HG02943 (cell line): ENCODE results near the gene C15orf62.

Source experiments
- ATAC-seq: cut with Tn5 transposase; IDR thresholded peaks from one replicate; pipeline ENCODE4 v1.9.1; 2021; ENCODE audit warnings: mild to moderate bottlenecking, low read depth, moderate library complexity; ENCODE audit not compliant: unreplicated experiment

The C15orf62 gene

DNA sequence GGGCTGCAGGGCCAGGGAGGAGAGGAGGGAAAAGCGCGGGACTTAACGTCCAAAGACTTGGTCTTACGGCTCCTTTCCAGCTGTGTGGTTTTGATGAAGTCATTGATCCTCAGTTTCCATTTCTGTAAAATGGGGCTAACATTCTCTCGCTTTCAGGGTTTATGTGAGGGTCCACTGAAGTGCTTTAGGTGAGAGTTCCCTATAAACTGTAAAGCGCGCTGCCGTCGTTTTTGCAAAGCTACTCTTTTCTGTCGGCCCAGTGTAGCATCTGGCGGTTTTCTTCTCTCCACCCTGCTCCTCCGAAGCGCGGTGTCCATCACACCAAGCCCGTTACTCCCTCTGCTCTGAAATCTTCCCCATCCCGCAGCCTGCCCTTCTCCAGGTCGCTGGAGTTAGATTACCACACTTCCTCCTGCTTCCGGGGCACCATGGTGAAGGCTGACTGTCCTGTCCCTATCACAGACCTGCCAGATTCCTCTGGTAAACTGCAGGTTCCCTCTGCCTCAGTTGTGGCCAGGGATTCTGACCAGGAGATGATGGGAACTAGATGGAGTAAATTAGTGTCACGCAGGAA, 38.2 kb downstream of the C15orf62 start:
- ATAC-seq, result no peak

DNA sequence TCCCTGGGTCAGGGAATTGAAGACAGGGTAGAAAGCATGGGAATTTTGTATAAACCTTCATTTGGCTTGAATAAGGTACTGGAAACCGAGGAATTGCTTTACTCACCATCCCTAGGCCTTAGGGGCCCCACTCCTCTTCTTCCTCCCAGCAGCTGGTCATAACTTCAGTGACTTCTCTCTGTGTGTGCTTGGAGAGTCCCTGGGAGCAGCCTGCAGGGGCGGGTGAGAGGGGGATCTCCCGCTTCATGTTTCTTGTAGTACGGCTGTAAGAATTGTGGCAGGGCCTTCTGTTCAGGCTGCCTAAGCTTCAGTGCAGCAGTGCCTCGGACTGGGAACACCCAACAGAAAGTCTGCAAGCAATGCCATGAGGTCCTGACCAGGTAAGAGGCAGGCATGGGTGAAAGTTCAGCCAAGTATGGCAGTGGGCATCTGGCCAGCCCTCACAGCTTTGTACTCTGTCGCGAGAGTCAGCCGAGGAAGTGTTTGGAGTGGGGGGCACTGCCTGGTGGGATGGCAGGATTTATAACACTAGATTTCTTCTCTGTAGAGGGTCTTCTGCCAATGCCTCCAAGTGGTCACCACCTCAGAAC, 39.2 kb downstream of the C15orf62 start:
- ATAC-seq, result no peak

DNA sequence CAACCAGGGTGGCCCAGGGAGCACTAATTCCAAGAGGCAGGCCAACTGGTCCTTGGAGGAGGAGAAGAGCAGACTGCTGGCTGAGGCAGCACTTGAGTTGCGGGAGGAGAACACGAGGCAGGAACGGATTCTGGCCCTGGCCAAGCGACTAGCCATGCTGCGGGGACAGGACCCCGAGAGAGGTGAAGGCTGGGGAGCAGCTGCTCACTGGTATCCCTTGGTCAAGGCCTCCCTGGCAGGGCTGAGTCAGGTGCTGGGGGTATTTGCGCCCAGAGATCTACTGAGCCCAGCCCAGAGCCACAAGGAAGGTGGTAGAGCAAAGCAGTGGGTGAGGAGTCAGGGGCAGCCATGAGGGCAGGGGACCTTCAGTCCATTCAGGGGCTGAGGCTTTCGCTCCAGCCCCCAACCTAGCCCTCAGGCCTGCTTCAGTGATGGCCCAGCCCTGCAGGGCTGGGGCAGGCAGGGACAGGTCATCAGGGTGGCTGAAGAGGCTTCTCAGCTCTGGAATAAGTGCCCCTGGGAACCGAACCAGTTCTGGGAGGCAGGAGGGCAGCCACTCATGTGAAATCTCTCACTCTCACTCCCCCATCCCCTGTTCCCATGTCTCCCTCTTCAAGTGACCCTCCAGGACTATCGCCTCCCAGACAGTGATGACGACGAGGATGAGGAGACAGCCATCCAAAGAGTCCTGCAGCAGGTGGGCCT, 43.1 kb downstream of the C15orf62 start:
- no peak for ATAC-seq

DNA sequence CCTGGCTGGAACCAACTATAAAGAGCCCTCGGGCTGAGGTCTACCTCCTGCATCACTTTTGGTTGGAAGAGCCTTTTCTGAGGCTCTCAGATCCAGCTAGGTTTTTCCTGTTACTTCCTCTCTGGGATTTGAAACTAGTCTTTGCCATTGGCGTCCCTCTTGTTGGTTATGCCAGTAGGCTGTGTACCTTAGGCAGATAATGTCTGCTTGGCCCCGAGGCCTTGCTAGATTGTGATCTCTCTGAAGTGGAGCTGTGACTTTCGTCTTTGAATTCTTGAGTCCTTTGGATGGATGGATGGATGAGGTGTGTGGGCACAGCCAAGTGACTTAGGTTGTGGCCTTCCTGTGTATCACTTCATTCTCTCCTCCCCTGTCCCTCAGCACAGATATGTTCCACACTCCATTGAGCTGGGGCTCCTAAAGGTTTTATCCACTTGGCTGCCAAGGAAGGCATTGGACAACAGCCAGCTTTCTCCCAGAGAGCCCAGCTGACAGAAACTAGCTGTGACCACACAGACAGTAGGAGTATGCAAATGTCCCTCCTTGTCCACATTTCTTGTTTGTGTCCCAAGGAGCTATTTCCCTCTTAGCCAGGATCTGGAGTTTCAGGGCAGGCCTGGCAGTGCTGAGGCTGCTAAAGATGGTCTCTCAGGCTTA, 45.4 kb downstream of the C15orf62 start:
- no peak for ATAC-seq

- no peak for ATAC-seq
These were observed 49.3 kb downstream of the C15orf62 start for GRCh38 chr15:40819048-40819447.

DNA sequence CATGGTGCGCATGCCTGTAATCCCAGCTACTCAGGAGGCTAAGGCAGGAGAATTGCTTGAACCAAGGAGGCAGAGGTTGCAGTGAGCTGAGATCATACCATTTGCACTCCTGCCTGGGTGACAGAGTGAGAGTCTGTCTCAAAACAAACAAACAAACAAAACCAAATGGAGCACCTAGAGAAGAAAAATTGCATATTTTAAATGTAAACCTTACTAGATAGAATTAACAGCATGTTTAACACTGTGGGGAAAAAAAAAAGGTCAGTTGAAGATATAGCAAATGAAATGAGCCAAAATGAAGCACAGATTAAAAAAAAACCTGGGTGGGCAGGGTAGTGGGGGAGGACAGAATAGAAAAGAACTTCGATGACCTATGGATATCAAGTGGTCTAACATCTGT, 51.4 kb downstream of the C15orf62 start:
- ATAC-seq, result no peak
